NCI-H82 treated with DMSO at 0.1 percent for 48 hours (cell line): ENCODE measurements around the gene PIGL.
"Not testable (repeated sequence)": the region's sequence is repeated elsewhere in the genome, so short reads cannot be mapped to it uniquely, and the experiment has no call there.

Source experiments
- DNase-seq: peaks from one replicate; lab custom pipeline; 2025; ENCODE audit not compliant: unreplicated experiment; lab: John Stamatoyannopoulos, UW

The PIGL gene

DNA sequence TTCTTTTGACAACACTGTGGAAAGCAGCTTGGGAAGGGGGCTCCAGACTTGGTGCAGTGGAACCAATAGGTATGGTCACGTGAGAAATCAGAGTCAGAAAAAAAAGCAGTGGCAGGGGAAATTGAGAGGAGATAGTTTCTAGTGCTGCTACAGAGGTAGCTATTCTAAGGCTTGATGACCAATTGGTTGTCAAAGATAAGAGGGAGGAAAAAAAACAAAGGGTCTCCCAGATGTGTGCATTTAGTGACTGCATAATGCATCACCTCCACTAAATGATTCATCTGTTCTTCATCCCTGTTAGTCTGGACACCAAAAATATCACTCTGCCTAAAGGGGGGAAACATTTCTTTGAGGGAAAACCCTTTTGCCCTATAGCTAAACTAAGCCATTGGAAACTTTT lies 56.5 kb downstream of the PIGL start:
- DNase-seq, result no peak

DNA sequence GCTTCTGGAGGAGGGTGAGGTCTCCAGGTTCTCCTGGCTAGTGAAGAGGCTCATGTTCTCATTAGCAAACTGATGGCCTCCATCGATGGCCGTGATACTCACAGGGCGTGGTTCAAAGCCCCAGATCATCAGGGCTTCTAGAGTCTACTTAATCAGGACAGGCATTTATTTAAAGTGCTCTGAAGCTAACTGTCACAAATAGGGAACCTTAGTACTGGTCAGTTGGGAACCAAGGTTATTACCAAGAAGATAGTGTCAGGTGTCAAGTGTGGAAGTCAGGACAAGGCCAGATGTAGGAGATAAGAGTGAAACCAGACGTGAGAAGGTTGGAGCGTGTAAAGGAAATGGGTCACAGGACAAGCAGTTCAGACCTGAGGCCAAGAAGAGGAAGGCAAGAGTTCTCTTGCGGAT lies 56.9 kb downstream of the PIGL start:
- no peak for DNase-seq

DNA sequence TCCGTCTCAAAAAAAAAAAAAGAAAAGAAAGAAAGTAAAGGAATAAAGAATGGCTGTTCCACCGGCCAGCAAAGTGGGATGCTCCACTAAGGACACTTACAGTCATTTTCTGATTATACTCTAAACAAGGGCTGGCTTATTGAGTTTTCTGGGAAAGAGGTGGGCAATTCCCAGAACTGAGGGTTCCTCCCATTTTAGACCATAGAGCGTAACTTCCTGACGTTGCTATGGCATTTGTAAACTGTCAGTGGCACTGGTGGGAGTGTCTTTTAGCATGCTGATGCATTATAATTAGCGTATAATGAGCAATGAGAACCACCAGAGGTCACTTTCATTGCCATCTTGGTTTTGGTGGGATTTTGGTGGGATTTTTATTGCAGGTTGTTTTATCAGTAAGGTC lies 58.0 kb downstream of the PIGL start:
- DNase-seq, result no peak

DNA sequence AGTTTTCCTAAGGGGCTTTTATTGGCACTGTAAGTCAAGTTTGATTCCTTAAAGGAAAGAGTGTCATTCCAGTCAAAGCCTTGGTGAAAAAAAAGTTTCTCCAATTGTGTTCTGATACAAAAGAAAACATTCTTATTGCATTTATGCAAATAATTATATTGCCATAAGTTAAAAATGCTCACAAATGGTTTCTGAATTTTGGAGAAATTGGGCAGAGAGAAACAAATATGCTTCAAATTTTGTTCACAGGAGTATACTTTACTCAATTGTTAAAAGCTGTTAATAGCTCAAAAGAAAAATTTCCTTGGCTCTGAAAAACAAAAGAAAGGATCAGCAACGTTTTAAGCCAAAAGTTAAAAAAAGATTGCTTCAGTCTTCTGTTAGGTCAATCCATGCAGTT lies 60.2 kb downstream of the PIGL start:
- no peak for DNase-seq

DNA sequence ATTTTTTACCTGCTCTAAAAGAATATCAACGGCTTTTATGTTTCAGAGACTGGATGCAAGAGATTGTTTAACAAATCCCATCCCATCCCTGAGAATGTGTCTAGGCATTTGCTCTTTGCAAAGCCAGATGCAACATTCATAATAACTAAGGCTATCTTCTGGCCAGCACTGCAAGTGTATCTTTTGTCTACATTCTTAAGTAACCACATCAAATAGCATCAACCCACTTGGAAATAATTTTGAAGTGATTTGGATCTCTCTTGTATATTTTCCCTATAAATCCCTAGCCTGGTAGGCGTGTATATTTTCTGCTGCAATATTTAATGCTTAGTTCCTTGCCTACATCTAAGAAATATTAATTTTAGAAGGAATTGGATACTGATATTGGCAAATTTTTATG lies 64.3 kb downstream of the PIGL start:
- DNase-seq, result no peak

DNA sequence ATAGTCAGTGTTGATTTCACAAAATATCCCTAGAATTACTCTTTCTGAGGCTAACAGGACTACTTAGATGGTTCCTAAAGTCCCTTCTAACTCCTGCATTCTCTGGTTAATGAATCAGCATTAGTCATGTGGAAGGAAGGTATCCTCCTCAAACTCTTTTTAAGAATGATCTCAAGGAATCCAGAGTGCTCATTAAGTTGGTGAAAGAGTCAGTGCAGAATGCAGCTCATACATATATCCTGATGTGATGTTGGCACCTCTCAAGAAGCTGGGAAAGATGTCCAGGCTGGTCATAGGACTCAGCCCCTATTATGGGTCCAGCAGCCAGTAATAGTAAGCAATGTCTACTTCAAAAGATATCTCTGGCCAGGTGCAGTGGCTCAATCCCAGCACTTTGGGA lies 65.5 kb downstream of the PIGL start:
- DNase-seq, result no peak

DNA sequence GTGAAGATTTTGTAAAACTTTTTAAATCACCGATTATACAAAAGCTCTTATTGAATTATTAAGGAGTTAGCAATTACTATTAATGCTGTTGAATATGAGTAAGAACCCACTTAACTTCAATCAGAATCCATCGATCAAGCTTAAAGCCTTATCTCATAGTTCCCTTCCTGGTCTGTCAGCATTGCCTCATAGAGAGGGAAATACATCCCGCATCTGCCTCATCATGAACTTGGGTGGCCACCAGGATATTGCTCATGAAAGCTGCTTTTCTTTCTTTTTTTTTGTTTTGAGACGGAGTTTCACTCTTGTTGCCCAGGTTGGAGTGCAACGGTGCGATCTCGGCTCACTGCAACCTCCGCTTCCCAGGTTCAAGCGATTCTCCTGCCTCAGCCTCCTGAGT lies 66.7 kb downstream of the PIGL start:
- DNase-seq, result no peak

DNA sequence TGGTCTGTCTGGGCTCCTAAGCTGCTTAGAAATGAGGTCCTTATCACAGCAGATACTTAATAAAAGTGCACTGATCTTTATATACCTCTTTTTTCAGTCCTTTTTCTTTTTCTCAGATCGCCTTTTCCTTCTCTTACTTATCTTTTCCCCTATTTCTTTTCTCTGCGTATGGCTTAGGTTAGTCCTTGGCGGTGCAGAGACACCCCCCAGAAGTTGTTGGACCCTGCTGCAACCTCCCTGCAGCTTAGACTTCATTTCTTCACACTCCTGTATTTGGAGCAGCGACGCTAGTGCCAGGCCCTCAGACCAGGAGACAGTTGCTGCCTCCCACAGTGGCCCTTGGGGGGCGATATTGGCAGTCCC lies 68.6 kb downstream of the PIGL start:
- no peak for DNase-seq

DNA sequence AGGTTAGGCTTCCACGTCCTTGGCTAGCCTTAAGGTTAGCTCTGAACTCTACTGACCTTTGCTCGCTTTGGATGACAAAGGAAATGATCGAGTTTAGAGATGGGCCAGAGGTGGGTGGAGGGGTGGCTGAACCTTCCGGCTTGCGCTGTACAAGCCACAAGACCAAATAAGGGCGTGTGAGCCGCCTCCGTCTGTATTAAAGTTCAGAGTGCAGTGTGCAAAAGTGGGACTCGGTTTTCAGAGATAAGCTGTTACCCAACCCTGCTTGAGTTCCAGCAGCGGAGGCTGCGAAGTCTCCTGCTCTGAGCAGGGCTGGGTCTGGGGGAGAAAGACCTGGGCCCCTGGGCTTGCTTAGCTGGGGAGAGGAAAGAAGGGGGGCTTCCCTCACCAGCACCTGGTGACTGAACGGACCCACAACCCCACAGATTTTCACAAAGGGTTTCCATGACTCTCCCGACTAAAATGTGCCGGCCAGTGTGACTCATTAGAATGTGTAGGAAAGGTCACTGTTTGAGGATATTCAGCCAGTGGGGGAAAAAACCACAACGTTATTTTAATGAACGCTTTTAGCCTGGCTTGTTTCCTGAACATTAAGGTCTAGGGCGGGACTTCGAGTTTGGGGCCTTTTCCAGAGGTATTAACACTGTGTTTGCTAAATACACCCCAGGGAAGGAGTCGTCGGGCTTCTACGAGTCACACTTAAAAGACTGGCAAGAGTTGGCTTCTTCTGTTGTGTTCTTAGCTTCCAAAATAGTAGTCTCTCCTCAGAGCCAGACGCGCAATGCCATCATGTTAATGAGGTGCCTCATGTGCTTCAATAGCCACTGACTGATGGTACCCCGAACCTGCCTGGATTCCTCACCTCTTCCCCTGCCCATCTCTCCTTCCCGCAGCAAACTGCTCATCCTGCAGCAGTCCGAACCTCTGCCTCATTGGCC lies 69.3 kb downstream of the PIGL start:
- DNase-seq, result no peak

DNA sequence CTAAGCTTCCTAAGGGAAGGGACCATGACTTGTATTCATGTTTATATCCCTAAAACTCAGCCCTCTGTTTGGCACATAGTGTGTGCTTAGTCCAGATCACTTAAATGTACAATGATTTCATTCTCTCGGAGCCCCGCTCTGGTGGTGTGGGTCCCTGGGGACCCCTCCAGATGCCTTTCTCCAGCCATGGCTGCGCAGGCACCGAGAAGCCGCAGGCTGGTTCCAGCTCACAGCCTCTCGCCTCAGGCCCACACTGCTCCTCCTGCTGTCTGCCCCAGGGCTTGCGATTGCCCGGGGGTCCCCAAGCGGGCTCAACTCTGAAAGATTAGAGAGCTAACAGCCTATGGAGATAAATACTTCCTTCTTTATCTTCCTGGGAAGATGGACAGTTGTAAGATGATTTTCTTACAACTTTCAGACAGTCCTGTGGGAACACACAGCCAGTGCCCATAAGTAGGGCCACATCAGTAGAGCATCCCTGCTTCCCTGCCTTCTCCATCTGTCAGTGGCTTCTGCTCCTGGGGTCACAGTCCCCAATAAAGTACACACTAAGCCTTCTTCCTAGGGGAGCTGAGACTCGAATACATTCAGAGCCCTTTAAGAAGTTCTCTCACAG lies 70.0 kb downstream of the PIGL start:
- DNase-seq, result no peak

DNA sequence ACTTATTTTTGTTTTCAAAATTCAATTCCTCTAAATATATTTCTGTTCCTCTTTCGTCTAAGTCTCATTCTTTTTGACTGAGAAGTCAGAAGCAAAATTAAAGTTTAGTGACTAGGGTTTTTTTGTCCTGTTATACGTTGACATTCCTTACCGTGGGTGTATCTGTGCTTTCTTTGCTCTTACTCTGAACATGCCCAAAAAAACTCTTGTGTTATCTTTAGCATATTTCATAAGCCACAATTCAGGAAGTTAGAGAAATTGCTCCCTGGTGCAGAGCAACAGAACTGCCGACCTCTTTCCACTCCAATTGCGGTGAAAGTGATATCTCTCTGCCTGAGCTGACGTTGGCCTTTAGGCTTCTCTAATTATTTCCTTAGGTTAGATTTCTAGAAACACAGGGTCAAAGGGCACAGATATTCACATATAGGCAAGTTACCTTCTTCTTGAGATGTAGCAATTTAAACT lies 70.6 kb downstream of the PIGL start:
- DNase-seq, result no peak

DNA sequence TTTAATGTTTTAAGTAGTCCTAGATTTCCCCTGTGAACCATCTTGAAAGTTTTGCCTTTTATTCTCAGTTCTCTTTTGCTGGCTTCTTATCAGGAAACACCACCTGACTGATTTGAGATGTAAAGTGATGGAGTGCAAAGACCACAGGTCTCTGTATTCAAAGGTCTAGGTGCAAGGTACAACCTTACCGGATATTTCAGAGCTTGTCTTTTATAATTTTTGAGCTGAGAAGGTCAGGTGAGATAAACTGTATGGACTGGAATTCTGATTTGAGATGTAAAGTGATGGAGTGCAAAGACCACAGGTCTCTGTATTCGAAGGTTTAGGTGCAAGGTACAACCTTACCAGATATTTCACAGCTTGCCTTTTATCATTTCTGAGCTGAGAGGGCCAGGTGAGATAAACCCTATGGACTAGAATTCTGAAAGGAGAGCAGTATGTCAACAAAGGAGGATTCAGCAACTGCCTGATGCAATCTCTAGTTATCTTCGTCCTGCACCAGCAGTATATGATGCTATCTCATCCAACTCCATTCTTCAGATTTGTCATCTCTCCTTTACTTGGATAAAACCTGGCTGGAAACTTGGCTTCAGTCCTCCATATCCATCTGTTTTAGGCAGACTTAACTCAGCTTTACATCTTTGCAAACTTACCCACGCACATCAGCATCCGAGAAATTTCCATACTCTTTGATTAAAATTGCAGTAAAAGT lies 72.0 kb downstream of the PIGL start:
- DNase-seq, result no peak

DNA sequence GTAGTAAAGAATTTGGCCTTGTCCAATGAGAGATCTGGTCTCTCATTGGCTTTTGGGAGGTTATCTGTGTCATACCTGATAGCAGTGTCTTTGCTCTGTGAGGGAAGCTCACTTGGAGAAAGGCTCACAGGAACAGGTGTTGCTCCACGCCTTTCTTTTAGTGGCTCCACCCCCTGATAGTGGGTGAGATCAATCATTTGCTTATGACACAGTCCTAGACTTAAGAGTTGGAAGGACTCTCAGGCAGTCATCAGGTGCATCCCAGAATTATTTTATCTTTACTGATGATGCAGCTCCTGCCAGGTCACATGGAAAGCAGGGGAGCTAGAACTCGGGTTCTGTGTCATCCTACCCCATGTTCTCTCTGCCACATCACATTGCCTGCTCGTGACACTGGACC lies 76.9 kb downstream of the PIGL start:
- DNase-seq, result no peak

DNA sequence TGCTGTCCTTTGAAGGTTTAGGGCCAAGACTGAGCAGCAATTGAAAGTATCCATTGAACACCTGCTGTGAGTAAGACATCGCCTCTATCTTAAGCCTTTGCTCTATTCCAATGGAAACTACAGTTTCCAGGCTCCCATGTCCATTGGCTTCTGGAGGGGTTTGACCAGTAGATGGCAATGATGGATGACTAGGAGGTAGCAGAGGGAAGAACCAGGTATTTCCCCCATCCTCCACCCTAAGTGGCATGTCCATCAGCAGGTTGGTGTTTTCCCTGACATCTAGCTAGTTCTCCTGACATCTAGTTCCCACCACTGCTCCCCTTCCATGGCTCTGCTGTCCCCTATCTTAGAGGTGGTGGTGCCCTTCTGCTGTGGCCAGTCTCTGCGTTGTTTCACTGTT lies 77.5 kb downstream of the PIGL start:
- DNase-seq, result no peak

DNA sequence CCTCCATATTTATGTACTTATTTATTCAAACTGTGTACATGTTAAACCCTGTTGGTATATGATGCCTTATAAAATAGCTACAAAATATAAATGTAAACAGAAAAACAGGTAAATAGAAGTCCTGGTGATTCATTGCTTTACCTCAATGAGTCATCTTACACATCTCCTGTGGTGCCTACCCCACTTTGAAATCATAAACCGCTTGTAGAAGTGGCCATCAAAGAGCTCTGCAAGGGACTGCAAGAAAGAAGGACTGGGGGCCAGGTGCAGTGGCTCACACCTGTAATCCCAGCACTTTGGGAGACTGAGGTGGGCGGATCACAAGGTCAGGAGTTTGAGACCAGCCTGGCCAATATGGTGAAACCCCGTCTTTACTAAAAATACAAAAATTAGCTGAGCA lies 79.1 kb downstream of the PIGL start:
- DNase-seq, result not testable (repeated sequence)

DNA sequence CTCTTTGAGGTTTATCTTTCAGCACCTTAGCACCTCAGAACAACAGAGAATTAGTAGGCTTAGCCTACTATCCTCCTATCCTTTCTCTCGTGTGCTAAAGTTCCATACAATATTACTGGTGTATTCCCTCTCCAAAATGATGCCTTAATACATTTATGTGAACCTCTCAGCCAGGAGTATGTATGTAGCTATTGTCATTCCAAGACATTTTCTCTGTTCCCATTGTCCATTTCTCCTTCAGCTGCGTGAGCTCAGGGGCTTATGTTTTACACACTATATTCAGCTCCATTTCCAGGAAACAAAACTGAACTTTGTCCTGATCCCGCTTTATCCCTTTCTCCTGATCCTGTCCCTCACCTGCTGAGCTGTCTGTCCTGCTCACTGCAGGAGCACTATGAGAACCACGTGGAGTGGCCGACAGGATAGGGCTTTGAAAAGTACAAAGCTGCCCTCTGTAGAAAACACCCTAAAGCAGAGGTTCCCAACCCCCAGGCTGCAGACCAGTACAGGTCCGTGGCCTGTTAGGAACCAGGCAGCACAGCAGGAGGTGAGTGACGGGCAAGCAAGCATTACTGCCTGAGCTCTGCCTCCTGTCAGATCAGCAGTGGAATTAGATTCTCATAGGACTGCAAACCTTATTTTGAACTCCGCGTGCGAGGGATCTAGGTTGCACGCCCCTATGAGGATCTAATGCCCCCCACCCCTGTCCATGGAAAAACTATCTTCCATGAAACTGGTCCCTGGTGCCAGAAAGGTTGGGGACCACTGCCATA lies 80.5 kb downstream of the PIGL start:
- no peak for DNase-seq

DNA sequence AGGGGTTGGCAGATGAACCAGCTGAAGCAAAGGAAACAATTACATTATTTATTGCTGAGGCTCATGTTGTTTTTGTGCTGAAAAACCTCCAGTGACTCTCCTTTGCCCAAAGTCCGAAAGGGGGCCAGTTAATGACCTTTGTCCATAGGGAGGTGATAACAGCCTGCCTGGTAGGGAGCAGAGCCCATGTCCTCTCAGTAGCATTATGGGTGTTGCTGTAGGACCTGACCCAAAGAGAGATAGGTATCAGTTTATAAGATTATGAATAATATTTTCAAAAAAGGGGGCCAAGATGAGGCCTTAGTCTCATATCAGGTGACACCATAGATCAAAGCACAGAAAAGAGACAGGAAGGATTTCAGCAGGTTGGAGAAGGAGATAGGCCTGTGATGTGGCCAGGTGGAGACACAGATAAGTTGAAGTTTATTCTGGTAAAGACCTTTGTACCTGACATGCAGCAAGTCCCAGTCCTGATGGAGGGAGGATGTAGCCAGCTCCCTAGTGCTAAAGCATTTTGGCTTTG lies 81.2 kb downstream of the PIGL start:
- no peak for DNase-seq

DNA sequence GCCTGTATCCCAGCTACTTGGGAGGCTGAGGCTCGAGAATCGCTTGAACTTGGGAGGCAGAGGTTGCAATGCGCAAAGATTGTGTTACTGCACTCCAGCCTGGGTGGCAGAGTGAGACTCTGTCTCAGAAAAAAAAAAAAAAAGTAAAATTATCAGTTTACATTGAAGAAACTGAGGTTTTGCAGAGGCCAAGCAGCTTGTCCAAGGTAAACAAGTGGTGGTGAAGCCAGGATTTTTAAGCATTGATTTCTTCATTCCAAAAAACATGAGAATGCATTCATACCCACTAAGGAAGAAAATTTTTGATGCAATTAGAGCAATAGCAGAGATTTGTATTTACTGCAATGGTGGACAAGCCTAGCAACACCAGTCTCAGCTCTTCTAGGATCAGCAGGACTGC lies 83.5 kb downstream of the PIGL start:
- DNase-seq, result no peak

DNA sequence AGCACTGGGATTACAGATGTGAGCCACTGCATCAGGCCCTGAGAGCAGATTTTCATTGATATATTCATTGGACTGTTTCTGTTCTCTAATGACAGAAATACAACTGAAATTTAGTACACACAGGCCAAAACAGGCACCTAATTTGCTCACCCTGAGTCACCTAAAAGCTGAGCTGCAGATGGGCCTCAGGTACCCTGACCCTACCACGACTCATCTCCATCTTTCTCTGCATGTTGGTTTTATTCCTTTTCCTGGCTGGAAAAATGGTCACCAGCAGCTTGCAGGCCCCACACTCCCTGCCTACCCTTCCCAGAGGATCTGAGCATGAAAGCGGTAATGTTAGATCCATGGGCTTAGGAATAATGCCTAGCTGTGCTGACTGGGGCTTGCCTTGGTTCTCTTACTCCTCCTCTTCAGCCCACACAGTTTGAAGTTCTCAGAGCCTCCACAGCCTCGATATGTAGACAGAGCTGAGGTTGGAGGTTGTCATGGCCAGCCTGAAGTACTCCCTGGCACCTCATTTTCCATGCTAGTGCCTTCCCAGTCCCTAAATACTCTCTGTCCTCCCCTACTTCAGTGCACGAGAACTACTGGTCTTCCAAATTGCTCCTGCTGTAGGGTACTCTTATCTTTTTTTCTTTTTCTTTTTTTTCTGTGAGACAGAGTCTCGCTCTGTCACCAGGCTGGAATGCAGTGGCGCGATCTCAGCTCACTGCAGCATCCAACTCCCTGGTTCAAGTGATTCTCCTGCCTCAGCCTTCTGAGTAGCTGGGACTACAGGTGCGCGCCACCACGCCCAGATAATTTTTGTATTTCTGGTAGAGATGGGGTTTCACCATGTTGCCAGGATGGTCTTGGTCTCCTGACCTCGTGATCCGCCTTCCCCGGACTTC lies 85.2 kb downstream of the PIGL start:
- DNase-seq, result no peak

DNA sequence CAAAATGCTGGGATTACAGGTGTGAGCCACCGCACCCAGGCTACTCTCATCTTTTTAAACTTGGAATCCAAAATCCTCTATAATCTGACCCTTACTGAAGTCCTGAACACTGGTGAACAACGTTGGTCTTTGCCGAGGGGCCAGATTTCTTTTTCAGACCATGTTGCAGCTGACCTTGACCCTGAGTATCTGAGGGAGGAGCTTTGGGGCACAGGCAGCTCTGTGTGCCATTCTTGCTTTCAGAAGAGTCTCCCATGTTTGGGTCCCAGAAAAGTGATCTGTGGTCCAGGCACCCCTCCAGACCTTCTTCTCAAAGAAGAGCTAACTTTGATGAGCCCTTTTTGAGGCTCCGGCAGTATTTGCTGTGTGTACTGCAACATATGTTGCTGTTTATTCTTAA lies 85.8 kb downstream of the PIGL start:
- no peak for DNase-seq
